GM21619 (cell line): Measurements from ENCODE around the gene B3GALT4.
A peak's percentile ranks its signal among the peaks of the same experiment; 100 is the strongest.

Source experiments
- ATAC-seq: cut with Tn5 transposase; IDR thresholded peaks from one replicate; pipeline ENCODE4 v1.9.1; 2021; ENCODE audit not compliant: unreplicated experiment

Gene B3GALT4

DNA sequence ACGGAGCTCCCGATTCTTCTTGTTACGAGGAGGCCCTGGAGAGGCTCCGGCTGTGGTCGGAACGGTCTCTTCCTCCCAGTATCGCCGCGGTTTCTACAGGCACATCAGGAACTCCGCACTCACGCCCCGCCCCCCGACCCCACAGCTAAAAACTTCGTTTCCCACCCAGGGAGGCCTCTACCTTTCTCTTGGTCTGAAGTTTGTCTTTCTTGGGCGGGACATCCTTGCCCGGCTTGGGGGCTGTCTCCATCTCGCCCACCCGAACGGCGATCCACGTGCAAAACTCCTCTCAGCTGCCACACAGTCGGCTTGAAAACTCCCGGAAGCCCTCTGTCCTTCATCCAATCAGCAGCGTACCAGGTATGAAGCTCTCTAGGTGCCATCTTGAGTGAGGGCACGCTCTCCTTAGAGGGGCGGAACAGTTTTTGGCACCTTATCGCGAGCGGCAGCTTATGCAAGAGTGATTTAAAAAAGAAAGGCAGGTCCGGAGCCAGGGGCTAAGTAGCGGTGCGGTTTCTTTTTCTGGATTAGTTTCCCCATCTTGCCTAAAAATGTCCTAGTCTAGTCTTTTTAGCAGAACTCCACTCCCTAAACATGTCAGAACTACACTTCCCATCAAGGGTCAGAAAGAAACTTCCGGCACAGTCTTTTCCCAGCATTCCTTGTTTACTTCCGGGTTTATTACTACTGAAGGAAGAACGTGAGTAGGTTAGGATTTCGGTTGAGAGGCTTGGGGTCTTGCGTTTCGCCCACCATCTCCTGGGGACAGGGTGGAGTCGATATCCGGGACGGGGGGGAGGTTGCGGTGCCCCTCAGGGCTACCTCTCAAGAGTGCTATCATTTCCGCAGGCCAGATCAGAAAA, 12.2 kb downstream of the B3GALT4 start, which contains the start of the genes PFDN6 and WDR46:
Gene PFDN6 (plus strand): TSS at position 681 of the 863 bp plus-strand sequence. CDS start 256 bp downstream, outside the sequence.
Gene WDR46 (minus strand): TSS at position 319 of the 863 bp plus-strand sequence. CDS start 69 bp downstream, at position 250.
- ATAC-seq = peak; percentile 84

DNA sequence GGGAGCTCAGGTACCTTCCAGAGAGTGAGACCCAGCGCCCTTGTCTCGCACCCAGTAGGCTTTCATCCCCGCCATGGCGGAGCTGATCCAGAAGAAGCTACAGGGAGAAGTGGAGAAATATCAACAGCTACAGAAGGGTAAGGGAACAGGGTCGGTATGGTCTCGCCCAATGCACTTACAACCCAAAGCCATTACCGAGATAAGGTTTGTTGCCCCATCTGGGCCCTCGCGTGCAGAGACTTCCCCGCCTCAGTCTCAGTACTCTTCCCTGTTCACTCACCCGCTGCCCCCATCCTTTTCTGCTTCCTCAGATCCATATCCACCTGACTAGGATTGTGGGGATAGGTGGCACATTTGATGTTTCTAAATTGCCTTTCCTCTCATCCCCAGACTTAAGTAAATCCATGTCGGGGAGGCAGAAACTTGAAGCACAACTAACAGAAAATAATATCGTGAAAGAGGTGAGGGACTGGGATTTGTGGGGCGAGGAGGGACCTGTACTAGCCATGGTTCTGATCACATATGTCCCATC, 12.9 kb downstream of the B3GALT4 start:
- no peak for ATAC-seq

DNA sequence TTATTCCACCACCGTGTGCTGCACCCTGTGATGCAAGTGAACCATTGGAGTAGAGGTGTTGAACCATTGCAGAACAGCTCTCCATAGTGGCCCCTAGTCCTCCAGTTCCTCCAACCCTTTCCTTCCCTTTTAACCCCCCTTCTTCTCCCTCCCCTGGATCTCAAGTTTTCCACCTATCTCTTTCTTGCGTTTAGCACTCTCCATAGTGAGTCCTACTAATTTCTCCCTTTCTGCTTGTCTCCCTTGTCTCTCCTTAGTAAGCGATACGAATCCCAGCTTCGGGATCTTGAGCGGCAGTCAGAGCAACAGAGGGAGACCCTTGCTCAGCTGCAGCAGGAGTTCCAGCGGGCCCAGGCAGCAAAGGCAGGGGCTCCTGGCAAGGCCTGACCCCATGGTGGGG, 13.5 kb downstream of the B3GALT4 start:
- ATAC-seq = no peak

DNA sequence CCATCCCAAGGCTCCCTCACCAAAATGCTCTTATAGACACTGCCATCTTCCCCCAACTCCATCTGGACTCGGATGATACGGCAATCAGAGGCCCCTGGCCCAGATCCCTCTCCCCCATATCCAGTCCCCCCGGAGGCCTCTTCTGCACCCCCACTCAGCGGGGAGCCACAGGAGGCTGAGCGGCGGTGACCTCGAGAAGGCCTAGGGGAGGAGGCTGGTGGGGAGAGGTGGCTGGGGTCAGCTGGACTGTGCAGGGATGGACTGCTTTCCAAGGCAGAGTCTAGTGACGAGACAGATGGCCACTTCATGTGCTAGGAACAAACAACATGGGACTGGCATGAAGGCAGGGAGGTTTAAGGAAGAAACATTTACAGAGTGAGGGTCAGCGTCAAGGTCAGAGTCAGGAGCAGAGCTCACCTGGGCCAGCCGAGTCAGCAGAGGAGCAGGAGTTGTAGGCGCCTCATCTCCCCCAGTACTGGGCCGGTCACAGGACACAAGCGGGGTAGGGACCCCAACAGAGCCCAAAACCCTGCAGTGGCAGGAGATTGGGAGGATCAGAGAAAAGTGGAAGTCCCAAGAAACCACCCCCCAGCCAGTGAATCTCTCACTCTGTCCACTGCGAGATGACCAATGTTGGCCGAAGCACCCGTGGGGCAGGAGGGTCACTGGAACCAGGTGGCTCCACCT, 16.2 kb downstream of the B3GALT4 start:
- ATAC-seq = no peak

DNA sequence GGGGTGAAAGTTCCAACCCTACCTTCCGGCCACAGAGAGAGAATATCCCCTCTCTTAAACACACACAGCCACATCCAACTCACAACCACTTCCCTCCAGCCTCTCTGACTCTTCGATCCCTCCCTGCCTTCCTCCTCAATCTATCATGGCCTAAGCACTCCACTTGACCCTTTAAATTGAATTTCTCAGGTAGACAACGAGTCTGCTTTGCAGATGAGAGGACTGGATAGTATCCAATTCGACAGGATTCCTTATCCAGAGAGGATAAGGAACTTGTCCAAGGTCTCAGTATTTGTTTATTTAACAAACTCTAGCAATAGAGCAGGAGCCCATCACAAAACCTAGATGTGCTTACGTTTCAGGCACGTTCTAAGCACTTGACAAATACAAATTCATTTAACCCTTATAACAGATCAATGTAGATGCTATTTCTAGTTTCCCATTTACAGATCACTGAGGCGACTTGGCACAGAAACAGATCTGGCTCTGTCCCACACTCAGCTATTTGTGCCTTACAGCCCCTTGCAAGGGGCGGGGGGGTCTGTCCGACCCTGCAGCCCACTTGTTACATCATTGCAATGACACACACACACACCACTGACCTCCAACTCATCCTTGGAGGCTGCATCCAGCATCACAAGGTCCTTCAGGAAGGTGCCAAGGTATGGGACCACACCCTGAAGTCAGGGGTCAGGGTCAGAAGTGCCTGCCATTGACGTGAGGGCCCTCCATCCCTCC, 17.3 kb downstream of the B3GALT4 start:
- ATAC-seq = no peak

DNA sequence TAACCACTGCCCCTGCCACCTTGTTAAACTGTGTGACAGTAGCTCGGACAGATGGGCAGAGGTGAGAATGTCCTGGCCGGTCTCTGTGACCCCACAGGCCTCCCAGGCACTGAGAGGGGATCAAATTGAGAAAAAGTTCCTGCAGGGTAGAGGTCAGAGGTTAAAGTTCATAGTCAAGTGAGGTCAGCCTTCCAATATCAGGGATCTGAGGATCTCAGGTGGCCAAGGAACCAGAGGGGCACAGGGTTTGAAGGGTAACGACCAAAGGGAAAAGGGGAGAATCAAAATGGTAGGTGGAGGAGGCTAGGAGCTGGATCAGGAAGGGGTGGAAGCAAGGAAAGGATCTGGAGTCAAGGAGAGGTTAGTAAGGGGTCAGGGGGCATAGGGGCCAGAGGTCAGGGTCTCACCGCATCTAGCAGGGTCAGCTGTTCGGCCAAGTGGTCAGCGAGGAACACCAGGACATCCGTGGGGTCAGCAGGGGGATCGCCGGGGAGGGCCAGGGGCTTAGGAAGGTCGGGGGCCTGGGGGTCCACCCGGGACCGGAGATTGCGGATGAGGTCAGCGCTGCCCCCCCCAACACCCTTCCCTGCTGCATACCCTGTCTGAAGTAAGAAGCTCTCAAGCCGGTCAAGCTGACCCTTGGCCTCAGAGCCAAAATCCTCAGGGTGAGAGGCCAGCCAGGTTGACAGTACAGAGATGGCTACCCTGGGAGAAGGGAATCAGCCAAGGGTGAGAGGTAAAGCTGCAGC, 18.9 kb downstream of the B3GALT4 start:
- ATAC-seq = no peak

DNA sequence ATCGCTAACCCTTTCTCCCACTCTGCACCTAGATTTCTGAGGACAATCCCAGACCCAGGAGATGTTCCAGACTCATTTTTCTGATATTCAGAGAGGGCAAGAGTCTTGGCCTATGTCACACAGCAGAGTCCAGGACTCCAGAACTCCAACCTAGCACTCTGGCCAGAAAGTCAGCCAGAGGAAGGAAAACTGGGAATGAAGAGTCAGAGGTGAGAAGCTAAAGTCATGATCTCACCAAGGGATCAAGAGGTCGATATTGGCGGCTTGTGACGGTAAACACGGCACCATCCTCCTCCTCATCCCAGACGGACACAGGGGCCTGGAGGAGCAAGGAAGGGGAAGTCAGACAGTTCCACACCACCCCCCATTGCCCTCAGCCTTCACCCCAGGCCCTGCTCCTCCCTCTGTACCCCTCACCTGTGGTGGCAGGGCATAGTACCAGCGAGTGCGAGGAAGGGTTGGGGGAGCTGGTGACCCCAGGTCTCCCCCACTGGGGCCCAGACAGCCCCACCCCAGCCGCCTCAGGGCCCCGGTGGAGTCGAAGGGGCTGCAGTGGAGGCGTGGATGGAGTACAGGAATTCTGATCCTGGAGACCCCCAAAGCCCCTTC, 20.0 kb downstream of the B3GALT4 start:
- ATAC-seq = no peak

DNA sequence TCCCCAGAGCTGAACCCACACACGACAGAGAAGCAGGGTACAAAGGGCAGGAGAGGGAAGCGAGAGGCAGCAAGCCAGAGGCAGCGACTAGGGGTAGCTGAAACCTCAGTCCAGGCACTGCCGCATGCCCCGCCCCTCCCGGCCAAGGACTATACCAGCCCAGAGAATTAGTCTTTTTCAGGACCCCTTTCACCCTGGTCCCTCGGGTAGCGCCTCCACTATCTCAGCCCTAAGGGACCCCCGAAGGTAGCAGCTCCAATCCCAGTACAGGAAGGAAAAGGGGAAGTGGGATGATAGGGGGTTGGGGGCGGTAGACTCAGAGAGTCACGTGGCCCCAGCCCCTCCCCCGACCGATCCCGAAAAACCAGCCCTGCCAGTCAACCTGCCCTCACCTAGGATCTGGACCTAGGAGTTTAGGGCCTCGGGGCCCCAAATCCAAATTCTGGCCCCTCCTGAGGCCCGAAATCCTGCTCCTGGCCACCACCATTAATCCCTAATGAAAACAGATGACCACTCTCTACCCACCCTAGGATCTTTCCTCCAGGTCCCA, 20.6 kb downstream of the B3GALT4 start:
- no peak for ATAC-seq

DNA sequence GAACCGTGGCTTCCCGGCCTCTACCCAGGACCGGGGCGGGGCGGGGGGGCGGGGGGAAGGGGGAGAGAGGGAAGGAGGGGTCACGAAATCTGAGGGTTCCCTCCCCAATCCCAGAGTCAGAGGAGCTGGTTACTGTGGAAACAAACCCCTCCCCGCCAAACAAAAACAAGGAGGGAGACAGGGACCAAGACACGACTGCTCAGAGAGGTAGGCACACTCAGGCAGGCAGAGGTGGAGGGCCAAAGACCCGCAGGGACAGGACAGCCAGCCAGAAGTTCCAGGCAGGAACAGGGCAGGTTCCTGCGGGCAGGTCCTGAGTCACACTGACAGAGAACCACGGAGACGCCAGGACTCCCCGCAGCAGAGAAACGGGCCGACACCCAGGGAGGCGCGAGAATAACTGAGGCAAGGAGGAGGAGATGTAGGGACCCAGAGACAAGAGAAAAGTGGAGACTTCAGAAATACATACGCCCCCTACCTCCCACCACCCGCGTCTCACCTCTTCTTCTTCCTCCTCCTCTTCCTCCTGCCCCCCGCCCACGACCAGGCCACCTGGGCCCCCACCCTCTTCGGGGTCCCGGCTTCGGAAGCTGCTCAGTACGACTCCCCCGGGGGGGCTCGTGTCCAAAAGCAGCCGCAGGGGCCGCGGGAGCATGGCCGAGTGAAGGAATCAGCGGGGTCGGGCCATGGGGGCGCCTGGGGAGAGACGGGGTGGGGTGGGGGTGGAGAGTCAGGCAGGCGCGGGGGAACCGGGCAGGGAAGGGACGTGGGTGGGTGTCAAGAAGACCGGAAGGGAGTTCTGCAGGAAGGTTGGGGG, 21.2 kb downstream of the B3GALT4 start:
- ATAC-seq = no peak

DNA sequence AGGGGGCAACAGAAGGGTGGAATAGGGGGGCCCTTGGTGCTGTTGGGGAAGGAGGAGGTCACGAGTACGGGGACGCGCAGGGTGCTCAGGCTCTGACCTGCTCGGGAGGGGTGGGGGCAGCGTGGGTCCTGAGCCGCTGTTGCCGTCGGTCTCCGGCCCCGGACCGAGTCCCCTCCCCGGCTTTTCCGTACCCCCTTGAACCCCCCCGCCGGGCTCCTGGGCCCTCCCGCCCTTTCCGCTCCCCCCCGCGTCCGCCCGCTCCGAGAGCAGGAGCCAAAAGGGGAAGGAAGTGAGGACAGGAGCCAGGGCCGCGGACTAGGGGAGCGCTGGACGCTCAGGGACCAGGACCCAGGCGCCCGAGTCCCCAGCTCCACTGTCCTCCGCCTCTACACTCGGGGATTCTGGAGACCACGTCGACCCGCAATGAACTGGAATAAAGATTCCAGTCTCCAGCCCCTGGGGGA, 21.9 kb downstream of the B3GALT4 start, which contains the start of gene RGL2:
Gene RGL2 (minus strand): TSS at position 170 of the 464 bp plus-strand sequence. CDS start 332 bp downstream, outside the sequence.
- ATAC-seq = peak; percentile 34

DNA sequence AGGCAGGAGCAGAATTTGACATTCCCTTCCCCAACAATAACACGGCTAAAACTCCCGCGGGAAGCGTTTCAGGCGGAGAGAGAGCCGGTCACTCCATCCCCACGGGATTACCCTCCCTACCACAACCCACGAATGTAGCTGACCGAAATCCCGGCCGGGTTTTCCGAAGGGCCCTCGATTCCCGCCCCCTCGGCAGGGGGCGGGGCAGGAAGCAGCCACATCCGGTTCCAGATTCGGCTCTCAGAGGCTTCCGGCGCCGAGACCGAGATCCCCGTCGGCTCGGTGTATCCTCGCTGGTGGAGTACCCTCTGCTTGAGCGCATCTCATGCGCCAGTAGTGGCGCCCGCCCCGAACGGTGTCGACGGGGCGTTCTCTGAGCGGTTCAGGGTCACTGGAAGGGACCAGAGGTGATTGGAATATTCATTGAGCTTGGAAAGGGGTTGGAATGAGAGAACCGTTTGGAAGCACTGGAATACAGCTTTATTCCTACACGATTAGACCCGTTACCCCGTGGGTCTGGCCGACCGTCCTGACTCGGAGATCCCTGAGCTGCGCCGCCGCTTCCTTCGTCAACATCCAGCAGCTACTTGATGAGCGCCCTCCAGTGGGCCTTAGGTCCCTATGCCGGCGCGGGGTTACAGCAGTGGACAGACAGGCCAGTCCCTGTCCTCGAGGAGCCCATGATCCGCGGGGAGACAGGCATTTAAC, 22.5 kb downstream of the B3GALT4 start:
- peak; percentile 62 for ATAC-seq

DNA sequence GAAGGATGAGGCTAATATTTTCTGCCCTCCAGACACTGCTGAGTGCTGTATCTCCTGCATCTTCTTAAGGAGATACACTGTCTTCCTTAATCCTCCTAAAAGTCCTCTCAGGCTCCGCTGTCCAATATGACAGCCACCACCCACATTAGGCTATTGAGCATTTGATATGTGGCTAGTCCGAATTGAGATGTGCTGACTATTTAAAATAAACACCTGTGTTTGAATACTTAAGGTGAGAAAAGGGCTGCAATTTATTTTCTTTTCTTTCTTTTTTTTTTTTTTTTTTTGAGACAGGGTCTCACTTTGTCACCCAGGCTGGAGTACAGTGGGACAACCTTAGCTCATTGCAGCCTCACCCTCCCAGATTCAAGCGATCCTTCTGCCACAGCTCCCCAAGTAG, 25.0 kb downstream of the B3GALT4 start:
- no peak for ATAC-seq

DNA sequence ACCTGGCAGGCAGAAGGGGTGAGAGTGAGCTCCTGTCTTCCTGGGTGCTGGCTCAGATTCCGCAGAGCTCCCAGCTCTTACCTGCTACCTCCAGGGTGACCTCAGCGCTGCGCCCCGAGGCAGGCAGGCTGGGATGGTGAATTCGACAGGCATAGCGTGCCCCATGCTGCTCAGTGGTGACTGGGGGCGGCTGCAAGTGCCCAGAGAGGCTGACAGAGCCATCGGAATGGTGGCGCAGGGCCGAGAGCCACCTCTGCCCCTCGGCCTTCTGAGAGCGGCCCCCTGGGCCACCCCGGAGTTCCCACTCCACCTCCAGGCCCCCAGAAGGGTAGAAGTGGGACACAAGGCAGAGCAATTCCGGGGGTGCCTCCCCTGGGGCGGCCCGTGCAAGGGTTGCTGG, 27.3 kb downstream of the B3GALT4 start:
- no peak for ATAC-seq

DNA sequence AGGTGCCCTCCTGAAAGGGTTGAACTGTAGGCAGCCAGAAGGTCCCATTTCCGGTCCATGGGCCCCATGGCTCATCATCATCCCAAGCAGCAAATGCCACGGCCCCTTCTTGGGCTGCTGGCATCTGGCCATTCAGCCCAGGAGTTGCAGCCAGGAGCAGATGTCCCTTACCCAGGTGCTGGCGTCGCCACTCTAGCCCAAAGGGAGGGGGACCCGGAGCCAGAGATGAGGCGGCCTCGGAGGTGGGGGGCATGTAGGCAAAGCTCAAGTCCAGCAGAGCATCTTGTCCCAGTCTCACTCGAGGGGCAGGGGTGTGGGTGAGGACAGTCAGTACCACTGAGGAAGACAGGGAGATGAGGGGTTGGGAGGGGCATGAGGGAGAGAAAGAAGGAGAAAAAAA, 28.1 kb downstream of the B3GALT4 start:
- ATAC-seq = no peak

DNA sequence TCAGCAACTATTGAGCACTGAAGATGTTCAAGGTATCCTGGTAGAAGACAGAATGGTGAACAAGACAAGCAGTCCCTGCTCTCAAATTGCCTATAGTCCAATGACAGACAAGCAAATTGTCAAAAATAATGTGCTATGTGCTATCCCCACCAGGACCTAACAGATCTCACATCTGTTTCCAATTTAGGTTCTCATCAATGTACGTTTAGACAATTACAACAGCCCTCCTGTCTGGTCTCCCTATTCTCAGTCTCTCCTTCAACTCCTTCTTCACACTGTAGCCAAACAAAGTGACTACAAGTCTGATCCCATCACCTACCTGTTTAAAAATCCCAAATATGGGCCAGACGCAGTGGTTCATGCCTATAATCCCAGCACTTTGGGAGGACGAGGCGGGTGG, 29.4 kb downstream of the B3GALT4 start:
- ATAC-seq = no peak

DNA sequence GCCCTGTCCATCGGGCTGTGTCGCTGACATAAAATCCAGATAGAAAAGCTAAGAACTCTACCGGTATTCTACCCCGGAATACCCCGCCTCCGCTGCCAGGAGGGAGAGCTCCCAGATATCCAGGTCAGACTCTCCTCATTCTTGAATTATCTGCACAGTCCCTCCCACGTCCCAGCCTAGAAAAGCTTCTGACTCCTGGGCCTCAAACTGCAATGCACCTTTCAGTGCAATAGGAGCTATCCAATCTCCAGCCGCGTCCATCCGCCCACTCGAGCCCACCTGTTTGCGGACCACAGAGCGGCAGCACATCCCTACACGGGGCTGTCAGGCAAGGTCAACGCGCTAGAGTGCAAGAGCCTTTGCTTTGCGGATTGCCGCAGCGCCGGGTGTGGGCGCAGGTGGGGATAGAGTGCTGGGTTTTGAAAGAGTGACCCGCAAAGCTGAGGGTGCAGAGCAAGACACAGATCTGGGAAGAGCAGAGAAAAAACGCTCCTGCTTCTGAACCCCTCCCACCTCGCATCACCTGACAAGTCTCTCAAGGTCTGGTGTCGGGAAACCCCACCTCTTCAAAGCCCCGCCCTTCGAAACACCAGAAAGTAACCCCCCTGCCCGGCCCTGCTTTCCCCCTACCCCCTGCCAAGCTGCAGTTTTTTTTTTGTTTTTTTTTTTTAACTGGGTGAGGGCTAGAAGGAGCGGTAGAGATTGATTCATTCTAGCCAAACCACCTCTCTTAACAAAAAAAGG, 35.6 kb downstream of the B3GALT4 start:
- peak; percentile 29 for ATAC-seq

DNA sequence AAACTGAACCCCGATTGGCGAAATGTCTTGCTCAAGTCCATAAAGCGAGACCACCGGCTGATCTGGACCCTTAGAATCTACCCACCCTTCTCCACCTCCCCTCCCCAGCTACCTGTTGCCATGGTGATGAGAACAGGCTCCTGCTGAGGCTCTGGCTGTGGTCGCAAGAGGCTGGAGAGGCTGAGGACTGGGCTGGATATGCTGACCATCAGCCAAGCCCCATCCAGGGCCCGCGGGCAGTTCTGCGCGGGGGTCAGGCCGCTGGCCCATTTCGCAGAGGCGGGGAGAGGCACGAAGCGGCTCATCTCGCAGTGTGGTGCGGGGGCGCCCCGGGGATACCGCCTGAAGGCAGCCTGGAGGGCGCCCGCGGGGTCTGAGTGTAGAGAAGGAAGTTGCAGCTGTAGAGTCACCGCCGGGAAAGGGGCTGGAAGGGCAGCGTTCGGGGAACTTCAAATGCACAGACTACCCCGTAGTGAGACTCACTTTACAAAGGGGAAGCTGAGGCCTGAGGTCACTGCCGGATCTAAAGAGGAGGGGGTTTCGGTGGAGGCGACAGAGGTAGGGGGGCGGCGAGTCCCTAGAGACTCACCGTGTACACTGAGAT, 36.3 kb downstream of the B3GALT4 start:
- peak; percentile 12 for ATAC-seq
